Eye (tissue), 1 donor: ENCODE data around the gene CEP78.
"Not testable (repeated sequence)": the region's sequence is repeated elsewhere in the genome, so short reads cannot be mapped to it uniquely, and the experiment has no call there.

Experiments used
- DNase-seq: peaks from one replicate; pipeline ENCODE4 v3.0.0-alpha.2; 2015

The CEP78 gene

GRCh38 chr9:78238046-78239038, 2.5 kb downstream of the CEP78 start:
- DNase-seq = no peak

- DNase-seq = peak; percentile 29
Measured at GRCh38 chr9:78239506-78239905, 3.6 kb downstream of the CEP78 start.

- DNase-seq = no peak
Measured at GRCh38 chr9:78242041-78242440, 6.2 kb downstream of the CEP78 start.

DNA sequence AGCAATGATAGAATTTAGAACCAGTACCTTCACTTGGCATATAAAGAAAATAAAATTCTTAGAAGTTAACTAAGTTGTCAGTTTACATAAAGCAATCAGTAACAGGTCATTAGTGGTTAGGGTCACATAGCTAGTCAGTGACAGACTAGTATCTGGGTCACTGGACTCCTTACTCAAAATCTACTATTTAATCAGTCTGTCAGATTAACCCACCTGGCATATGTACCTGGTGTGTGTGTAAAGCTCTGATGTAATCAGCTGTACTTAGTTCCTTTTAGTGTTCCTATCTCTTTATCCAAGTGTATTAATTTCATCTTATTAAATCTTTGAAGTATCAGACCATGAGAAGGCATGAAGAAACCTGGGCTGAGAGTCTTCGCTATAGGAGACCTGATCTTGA, 7.3 kb downstream of the CEP78 start:
- DNase-seq = no peak

DNA sequence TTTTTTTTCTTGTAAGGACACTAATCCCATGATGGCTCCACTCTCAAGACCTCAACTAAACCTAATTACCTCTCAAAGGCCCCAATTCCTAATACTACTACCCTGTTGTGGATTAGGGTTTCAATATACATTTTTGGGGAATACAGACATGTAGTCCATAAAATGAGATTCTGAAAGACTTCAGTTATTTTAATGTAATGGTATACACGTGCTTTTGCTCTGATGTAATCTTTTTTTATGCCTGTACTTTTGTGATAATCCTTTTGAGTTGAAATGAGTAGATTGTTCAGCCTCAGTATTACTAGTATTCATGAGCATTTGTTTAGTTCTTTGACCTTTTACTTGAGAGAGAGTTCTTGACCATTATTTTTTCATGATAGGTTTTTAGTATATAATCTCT, 9.5 kb downstream of the CEP78 start:
- DNase-seq = no peak

- no peak for DNase-seq
Measured at GRCh38 chr9:78248635-78249034, 12.8 kb downstream of the CEP78 start.

- DNase-seq = no peak
Measured at GRCh38 chr9:78249542-78249941, 13.7 kb downstream of the CEP78 start.

DNA sequence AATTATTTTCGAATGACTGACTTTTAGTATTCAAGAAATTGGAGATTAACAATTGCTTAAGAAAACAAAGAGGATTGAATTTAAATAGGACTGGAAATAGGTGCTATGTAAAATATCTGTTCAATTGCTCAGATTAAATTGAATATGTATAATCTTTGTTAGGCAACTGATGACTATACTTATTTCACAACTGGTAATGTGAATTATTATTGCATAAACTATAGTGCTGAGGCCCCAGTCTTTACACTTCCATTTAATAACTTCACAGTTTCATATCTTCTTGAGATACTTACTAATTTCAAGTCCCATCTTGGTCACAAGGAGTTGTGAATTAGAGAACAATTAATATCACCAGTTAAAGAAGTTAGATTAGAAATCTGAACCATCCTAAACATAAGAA, 16.7 kb downstream of the CEP78 start:
- DNase-seq = no peak

- no peak for DNase-seq
Measured at GRCh38 chr9:78253285-78253684, 17.4 kb downstream of the CEP78 start.

- peak; percentile 60 for DNase-seq
Measured at GRCh38 chr9:78261403-78262001, 25.6 kb downstream of the CEP78 start.

DNA sequence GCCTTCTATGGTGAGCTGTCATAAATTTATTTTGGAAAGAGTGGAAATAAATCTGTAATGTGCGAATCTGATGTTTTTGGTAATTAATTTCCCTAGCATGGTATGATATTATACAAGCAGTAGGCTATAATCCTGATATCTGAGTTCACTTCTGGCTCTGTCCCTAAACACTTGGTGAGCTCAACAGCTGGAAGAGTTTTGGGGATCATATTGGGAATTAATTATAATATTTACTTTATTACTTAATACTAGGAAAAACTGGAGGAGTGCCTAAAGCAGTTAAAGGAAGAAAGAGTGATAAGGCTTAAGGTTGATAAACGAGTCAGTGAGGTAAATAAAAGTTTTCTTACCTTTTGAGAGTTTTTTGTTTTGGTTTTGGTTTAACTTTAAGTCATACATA, 26.8 kb downstream of the CEP78 start:
- no peak for DNase-seq

DNA sequence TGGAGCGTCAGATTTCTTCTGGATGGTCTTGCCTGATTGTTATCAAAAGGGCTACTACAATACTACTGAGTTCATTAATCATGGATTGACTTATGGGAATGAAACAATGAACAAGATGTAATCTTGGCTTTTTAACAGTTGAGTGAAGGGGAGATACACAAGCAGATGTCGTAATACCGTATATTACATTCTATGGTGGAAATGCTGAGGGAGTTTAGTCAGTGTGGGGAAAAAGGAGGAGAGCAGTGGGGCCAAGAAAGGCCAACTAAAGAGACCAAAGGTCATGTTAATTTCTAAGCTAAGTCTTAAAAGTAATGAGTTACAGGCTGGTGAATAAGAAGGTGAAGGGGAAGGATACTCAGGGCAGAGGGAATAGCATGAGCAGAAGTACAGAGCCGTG, 32.0 kb downstream of the CEP78 start:
- no peak for DNase-seq

DNA sequence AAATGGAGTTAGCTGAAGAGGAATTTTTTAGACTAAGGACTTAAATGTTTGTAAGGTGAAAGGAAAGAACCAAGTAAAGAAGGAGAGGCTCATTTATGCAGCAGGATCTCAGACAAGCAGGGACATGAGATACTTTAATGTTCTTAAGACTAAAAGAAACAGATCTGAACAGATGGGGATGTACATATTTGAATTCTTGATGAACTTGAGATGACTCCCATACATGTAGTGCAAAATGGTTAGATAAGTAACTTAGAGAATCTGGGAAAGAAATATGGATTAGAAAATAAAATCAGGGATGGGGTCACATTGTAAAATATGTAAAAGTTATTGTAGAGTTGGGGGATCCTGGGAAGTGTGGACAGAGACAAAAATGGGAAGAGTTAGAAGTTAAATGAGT, 33.9 kb downstream of the CEP78 start:
- no peak for DNase-seq

DNA sequence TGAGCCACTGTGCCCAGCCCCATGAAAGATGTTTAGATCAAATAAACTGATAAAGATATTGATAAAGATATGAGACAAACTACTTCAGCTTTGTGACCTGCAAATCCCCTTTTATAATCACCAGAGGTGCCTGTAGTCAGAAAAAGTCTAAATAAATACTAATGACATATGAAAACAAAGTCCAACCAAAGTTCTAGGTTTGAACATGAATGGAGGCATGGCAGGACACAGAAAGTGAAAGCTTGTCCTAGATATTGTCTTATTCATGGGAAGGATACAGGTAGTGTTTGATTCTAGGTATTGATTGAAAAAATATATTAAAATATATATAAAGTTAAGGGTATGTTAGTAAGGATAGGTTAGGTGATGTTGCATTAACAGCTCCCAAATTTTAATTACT, 36.4 kb downstream of the CEP78 start:
- no peak for DNase-seq

DNA sequence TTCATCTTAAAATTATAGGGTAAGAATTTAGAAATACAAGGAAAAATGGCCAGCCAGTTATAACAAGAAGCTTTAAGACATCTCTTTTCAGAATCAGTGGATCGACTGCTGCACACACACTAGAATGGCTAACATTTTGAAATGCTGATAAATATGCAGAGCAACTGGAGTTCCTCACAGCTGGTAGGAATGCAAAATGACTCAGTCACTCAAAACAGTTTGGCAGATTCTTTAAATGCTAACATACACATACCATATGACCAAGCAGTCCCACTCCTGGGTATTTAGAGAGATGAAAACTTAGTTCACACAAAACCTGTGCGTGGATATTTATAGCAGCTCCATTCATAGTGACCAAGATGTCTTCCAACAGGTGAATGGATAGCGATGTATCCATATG, 37.9 kb downstream of the CEP78 start:
- no peak for DNase-seq

- no peak for DNase-seq
Measured at GRCh38 chr9:78278177-78278777, 42.4 kb downstream of the CEP78 start.

DNA sequence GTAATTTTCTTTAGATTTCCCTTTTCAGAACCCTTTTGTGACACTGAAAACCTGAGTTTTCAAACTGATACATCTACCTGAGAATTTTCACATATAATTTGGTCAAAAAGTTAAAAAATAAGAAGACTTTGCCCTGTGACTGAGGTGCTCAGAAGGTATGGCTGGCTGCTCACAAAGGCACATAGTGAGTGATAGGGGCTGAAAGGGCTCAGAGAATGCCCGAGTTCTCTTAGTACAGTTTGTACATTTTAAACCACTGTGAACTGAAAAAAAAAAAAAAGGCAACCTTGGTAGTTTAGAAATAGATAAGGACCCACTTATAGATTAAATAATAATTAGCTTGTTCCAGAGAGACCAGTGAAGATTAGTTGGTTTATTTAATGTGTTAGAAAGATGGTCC, 42.9 kb downstream of the CEP78 start:
- no peak for DNase-seq

DNA sequence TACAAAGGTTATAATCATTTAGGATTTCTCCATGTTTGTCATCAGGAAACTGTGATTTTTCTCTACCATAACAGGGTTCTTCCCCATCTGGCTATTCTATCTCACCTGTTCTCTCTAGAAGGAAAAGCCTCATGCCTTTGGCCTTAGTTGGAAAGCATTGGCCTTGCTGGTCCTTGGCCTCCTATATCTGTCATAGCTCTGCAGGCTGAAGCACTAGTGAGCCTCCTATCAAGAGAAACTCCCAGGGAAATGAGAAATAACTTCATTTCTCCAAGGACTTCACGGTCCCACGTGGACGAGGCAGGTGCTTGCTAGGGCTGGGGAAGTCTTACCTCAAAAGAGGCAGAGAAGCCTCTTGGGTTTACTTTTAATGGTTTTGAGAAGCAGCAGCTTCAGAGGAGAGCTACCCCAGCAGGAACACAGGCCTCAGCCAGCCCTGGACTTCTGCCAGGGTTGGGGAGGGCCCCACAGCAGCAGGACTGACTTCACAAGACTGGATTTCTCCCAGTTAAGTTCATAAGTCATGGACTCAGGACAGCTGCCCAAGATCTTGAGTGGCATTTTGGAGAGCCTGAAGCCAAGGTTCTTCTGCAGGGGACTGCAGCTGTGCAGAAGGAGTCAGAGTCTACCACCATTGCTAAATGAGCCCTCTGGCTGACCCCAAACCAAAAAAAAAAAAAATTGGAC, 45.2 kb downstream of the CEP78 start:
- DNase-seq = peak; percentile 77

GRCh38 chr9:78284181-78284580, 48.3 kb downstream of the CEP78 start:
- DNase-seq = not testable (repeated sequence)

GRCh38 chr9:78286125-78286524, 50.2 kb downstream of the CEP78 start:
- DNase-seq = no peak

GRCh38 chr9:78286946-78287388, 51.1 kb downstream of the CEP78 start:
- DNase-seq = no peak

DNA sequence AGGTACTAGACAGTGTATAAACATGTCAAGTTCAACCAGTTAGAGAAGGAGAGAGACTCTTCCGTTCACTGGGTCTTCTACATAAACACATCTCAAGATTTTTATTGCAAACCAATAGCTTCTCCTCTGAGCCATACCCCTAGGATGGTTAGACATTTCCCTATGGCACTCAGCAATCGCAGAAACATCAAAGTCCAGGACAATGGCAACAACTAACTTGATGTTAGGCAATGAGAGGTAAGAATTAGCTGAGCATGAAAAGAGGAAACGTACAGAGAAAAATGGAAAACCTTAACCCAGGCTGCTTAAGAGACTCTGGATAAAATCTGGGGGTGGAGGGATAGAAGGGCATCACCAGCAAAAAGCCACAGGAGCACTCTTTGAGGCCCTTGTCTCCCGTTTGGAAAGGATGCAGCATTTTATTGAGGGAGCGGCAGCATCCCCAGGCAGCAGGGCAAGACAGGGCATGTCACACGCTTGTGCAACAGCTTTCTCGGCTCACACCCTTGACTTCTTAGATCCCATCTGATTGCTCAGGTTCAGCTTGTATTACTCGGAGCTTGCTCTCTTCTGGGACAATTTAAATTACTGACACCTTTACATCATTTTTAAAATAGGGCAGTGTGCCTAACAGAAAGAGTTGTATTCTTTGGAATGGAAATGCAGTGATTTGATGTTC, 52.5 kb downstream of the CEP78 start:
- no peak for DNase-seq

DNA sequence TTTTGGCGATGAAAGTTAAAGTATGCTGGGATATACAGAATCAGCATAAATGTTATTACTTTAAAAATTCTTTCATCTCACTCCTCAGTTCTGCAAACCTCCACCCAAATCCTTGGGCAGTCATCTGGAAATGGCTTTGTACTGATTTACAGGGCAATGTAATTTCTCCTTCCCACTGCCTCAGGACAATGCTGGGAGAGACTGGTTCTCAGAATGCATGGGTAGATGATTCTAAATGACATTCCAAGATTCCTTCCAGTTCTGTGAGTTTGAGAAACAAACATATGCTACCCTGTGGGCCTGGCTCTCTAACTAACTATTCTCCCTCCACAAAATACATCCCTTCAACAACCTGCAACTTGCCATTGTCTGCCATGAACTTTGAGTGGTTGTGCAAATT, 53.6 kb downstream of the CEP78 start:
- peak; percentile 68 for DNase-seq
